HG03066 (cell line): ENCODE data around the gene CLN3.
"Not testable (repeated sequence)": the region's sequence is repeated elsewhere in the genome, so short reads cannot be mapped to it uniquely, and the experiment has no call there.

Experiments
- ATAC-seq: cut with Tn5 transposase; IDR thresholded peaks from one replicate; pipeline ENCODE4 v1.9.1; 2021; ENCODE audit warnings: low read depth; ENCODE audit not compliant: unreplicated experiment

Gene CLN3

GRCh38 chr16:28491970-28492474 is at the start of gene CLN3:
Gene CLN3, minus strand, starts transcription at chr16:28492074. Its CDS starts 315 bp downstream, at chr16:28491759.
- peak; percentile 70 for ATAC-seq

- no peak for ATAC-seq
Measured at GRCh38 chr16:28540346-28540745, 48.5 kb upstream of the CLN3 start.

- no peak for ATAC-seq
Measured at GRCh38 chr16:28538733-28539596, 47.1 kb upstream of the CLN3 start, which contains the start of gene NUPR1. Gene NUPR1, minus strand, starts transcription at chr16:28538974. Its CDS starts 67 bp downstream, at chr16:28538907.

- ATAC-seq: no peak
Measured at GRCh38 chr16:28537964-28538732, 46.3 kb upstream of the CLN3 start.

- no peak for ATAC-seq
Measured at GRCh38 chr16:28537076-28537475, 45.2 kb upstream of the CLN3 start.

- ATAC-seq: no peak
Measured at GRCh38 chr16:28534542-28535373, 42.9 kb upstream of the CLN3 start.

GRCh38 chr16:28532940-28533647 is 41.2 kb upstream of the CLN3 start:
- ATAC-seq: no peak

GRCh38 chr16:28531777-28532744 is 40.2 kb upstream of the CLN3 start:
- ATAC-seq: no peak

GRCh38 chr16:28529124-28529523 is 37.2 kb upstream of the CLN3 start:
- no peak for ATAC-seq

- ATAC-seq: no peak
Measured at GRCh38 chr16:28528463-28528867, 36.6 kb upstream of the CLN3 start.

- ATAC-seq: no peak
Measured at GRCh38 chr16:28527985-28528384, 36.1 kb upstream of the CLN3 start.

- ATAC-seq: not testable (repeated sequence)
Measured at GRCh38 chr16:28527100-28527785, 35.4 kb upstream of the CLN3 start.

GRCh38 chr16:28526201-28527099 is 34.6 kb upstream of the CLN3 start:
- no peak for ATAC-seq

GRCh38 chr16:28524681-28525171 is 32.9 kb upstream of the CLN3 start:
- no peak for ATAC-seq

- ATAC-seq: no peak
Measured at GRCh38 chr16:28522792-28523191, 30.9 kb upstream of the CLN3 start.

GRCh38 chr16:28521436-28521835 is 29.6 kb upstream of the CLN3 start:
- ATAC-seq: no peak

- ATAC-seq: no peak
Measured at GRCh38 chr16:28520672-28521071, 28.8 kb upstream of the CLN3 start.
